AG08396 (cell line): ENCODE data around the gene MARS1.
"Not testable (repeated sequence)": the region's sequence is repeated elsewhere in the genome, so short reads cannot be mapped to it uniquely, and the experiment has no call there.

Experiments used
- DNase-seq: peaks from one replicate; pipeline ENCODE4 v3.0.0; 2012; ENCODE audit warnings: low spot score, mixed read lengths

The MARS1 gene

GRCh38 chr12:57495051-57495701, 7.3 kb downstream of the MARS1 start:
- not testable (repeated sequence) for DNase-seq

- DNase-seq: no peak
These were observed 9.0 kb downstream of the MARS1 start for GRCh38 chr12:57496822-57497221.

DNA sequence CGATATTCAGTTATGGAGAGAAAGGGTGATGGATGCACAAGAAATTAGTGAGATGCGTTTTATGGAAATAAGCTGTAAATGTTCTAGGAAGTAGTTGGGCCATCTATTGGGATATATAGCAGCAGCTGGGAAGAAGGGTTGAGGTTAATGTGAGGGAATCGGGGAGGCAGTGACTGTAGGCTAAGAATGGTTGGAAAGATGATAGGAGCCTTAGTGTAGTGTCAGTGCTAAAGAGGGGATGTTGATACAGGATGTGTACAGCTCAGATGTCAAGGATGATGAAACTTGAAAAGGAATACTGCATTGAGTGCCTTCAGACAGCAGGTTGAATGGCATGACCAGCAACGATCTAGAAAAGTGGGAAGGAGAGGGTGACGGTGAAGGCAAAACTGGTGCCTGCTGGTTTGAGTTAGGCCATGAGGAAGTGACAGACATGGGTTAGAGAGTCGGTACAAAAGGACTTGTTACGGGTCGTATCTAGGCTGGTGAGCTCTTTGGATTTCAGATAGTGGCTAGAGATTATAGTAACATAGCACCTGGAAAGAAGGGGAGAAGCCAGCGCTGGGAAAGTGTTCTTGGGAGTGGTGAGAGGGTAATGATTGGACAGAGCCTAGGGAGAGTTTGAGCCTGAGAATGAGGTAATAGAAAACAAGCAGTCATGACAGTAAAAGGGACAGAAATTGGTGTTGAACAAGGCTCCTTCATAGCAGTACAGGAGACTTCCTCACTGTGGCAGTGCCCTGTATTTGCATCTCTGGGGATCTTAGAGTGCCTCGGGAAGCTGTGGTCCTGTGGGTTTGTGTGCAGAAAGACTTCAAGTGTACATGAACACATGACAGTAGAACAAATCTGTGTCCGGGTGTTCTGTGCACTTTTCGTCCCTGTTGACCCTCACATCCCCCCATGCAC, 9.6 kb downstream of the MARS1 start:
- no peak for DNase-seq

GRCh38 chr12:57498132-57498502, 10.2 kb downstream of the MARS1 start:
- no peak for DNase-seq

DNA sequence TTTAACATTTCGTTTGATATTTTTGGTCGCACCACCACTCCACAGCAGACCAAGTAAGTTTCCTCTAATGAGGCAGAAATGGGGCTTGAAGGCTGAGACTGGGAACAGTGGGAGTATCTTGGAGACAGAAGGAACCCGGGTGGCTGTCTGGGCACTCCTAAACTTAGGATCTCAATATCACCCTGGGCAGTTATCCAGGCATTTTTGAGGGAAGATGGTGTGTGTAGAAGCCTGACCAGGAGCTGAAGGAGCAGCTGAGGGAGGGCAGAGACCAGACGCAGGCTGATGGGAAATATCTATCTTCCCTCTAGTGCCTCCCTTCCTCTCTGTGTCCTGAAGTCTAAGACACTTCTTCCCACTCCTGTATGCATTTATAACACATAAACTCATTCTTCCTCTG, 10.7 kb downstream of the MARS1 start:
- DNase-seq: no peak

- DNase-seq: no peak
These were observed 12.3 kb downstream of the MARS1 start for GRCh38 chr12:57500213-57500612.

GRCh38 chr12:57502311-57502969, 14.6 kb downstream of the MARS1 start:
- not testable (repeated sequence) for DNase-seq

DNA sequence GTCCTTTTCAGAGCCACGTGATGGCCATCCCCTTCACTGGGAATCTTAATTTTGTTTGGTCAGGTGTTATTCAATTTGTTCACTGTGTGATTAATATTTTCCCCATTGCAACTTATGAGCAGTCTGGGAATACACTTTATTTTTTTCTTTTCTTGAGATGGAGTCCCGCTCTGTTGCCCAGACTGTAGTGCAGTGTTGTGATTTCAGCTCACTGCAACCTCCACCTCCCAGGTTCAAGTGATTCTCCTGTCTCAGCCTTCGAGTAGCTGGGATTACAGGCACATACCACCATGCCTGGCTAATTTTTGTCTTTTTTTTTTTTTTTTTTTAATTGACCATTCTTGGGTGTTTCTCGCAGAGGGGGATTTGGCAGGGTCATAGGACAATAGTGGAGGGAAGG, 18.7 kb downstream of the MARS1 start:
- DNase-seq: not testable (repeated sequence)

GRCh38 chr12:57507796-57508195, 19.9 kb downstream of the MARS1 start:
- not testable (repeated sequence) for DNase-seq

DNA sequence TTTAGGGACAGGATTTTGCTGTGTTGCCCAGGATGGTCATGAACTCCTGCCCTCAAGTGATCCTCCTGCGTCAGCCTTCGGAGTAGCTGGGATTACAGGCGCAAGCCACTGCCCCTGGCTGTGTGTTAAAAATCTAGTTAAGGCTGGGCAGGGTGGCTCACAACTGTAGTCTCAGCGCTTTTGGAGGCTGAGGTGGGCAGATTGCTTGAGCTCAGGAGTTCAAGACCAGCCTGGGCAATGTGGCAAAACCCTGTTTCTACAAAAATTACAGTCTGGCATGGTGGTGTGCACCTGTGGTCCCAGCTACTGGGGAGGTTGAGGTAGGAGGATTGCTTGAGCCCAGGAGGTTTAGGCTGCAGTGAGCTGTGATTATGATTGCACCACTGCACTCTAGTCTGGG, 23.3 kb downstream of the MARS1 start:
- DNase-seq: no peak

GRCh38 chr12:57511588-57512325, 23.9 kb downstream of the MARS1 start:
- DNase-seq: no peak

DNA sequence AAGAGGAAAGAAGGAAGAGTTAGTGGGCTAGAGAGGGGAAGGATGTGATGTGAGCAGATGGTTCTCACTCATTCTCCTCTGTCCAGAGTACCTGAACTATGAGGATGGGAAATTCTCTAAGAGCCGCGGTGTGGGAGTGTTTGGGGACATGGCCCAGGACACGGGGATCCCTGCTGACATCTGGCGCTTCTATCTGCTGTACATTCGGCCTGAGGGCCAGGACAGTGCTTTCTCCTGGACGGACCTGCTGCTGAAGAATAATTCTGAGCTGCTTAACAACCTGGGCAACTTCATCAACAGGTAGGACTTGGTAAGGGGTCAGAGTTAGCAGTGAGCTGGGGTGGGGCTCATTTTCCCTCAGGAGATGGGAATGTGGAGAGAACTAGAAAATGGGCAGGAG, 24.8 kb downstream of the MARS1 start:
- no peak for DNase-seq

DNA sequence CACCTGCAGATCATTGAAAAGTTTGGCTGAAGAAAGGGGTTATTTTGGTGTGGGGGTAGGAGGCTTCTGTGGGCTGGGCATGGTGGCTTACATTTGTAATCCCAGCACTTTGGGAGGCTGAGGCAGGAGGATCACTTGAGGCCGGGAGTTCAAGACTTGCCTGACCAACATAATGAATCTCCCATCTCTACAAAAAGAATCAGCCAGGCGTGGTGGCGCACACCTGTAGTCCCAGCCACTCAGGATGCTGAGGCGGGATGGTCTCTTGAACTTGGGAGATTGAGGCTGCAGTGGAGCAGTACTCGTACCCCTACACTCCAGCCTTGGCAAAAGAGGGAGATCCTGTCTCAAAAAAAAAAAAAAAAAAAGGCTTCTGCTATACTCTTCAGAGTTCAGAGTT, 25.4 kb downstream of the MARS1 start:
- no peak for DNase-seq

GRCh38 chr12:57513677-57514076, 25.8 kb downstream of the MARS1 start:
- DNase-seq: not testable (repeated sequence)

- DNase-seq: not testable (repeated sequence)
These were observed 26.4 kb downstream of the MARS1 start for GRCh38 chr12:57514246-57514645.

GRCh38 chr12:57514720-57515407, 27.0 kb downstream of the MARS1 start:
- DNase-seq: no peak

DNA sequence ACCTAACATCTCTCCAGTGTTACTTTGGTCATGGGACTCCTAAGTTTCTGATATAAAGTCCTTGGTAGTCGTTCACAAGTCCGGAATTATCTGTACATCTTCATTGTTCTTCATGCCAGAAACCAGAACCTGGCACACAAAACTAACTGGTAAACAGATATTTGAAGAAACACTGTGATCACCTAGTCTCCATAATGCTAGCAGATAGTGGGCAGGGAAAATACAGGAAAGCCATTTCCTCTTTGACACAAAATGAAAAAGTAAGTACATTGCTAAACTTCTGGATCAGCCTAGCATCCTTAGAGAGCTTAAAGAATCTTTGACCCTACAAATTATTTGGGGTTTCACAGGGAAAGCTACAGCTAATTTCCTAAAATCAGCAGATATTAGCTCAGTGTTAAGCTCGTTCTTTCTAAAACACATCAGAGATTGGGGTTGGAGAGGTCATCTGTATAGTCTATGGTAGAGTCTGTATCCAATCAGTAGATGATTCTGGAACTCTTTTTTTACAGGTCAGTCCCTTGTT, 27.6 kb downstream of the MARS1 start:
- no peak for DNase-seq

DNA sequence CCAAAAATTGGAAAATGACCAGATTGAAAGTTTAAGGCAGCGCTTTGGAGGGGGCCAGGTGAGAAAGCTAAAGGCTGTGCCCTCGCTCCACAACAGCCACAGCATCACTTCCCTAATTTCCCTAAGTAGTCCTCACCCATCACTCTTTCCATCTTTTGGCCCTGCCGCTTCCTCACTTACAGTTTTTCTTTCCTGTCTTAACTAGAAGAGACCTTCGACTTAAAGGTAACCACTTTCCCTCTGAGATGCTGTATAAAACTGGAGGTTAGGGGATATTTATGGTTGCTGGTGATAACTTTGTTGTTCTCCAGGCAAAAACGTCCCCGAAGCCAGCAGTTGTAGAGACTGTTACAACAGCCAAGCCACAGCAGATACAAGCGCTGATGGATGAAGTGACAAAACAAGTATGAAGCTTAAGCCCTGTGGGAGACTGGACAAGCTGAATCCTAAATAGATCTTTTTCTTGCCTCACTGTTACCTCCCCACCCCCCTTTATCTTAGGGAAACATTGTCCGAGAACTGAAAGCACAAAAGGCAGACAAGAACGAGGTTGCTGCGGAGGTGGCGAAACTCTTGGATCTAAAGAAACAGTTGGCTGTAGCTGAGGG, 28.2 kb downstream of the MARS1 start:
- no peak for DNase-seq

- no peak for DNase-seq
These were observed 28.8 kb downstream of the MARS1 start for GRCh38 chr12:57516617-57517153.

GRCh38 chr12:57517187-57517586, 29.3 kb downstream of the MARS1 start:
- peak; percentile 44 for DNase-seq

DNA sequence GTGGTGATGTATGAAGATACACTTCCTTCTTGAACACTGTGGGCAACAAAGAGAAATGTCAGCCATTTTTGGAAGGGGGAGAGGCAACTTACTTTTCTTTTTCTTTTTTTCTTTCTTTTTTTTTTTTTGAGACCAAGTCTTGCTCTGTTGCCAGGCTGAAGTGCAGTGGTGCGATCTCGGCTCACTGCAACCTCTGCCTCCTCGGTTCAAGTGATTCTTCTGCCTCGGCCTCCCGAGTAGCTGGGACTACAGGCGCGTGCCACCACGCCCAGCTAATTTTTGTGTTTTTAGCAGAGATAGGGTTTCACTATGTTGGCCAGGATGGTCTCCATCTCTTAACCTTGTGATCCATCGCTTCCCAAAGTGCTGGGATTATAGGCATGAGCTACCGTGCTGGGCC, 29.9 kb downstream of the MARS1 start:
- DNase-seq: not testable (repeated sequence)
